GM18951 (cell line): ENCODE measurements around the gene YAE1.

ENCODE experiments used
- POLR2A ChIP-seq: IDR thresholded peaks from 4 replicates; pipeline ENCODE4 v1.6.1; 2011; ENCODE audit warnings: mild to moderate bottlenecking; ENCODE audit not compliant: insufficient read length, insufficient read depth; ENCODE audit errors: extremely low read depth
- in situ Hi-C: fragments of 300-500 bp; cut with MboI; formaldehyde crosslinking; loops from one replicate; pipeline ENCODE4 v1.12.0; 2022; ENCODE audit warnings: low sequenced_read_pairs, mixed read lengths, inconsistent platforms; ENCODE audit not compliant: unreplicated experiment

YAE1 gene

GRCh38 chr7:39603924-39604323 is 37.7 kb downstream of the YAE1 start:
- no peak for TF ChIP-seq POLR2A
- in situ Hi-C loops, result no loop called here

- in situ Hi-C loops, result no loop called here
- TF ChIP-seq POLR2A, result no peak
Observed at GRCh38 chr7:39605087-39605486, 38.9 kb downstream of the YAE1 start.

GRCh38 chr7:39606352-39606751 is 40.1 kb downstream of the YAE1 start:
- in situ Hi-C loops, result no loop called here
- TF ChIP-seq POLR2A, result no peak

GRCh38 chr7:39606941-39607340 is 40.7 kb downstream of the YAE1 start:
- in situ Hi-C loops, result no loop called here
- TF ChIP-seq POLR2A, result no peak

GRCh38 chr7:39607865-39608264 is 41.7 kb downstream of the YAE1 start:
- TF ChIP-seq POLR2A, result no peak
- in situ Hi-C loops, result no loop called here

GRCh38 chr7:39608278-39608677 is 42.1 kb downstream of the YAE1 start:
- no peak for TF ChIP-seq POLR2A

GRCh38 chr7:39609113-39609934 is 43.1 kb downstream of the YAE1 start:
- in situ Hi-C loops, result no loop called here
- TF ChIP-seq POLR2A, result no peak

More at GRCh38 chr7:39608278-39608677, 42.1 kb downstream of the YAE1 start:
- in situ Hi-C loops, result no loop called here

GRCh38 chr7:39609935-39610263 is 43.7 kb downstream of the YAE1 start:
- in situ Hi-C loops, result no loop called here
- no peak for TF ChIP-seq POLR2A

GRCh38 chr7:39613577-39613976 is 47.4 kb downstream of the YAE1 start:
- no peak for TF ChIP-seq POLR2A
- in situ Hi-C loops, result no loop called here

GRCh38 chr7:39614299-39614698 is 48.1 kb downstream of the YAE1 start:
- in situ Hi-C loops, result no loop called here
- TF ChIP-seq POLR2A, result no peak

GRCh38 chr7:39615350-39615975 is 49.3 kb downstream of the YAE1 start:
- TF ChIP-seq POLR2A, result no peak
- in situ Hi-C loops, result no loop called here

GRCh38 chr7:39616138-39616537 is 49.9 kb downstream of the YAE1 start:
- in situ Hi-C loops, result no loop called here
- TF ChIP-seq POLR2A, result no peak

GRCh38 chr7:39617005-39617404 is 50.8 kb downstream of the YAE1 start:
- TF ChIP-seq POLR2A, result no peak
- in situ Hi-C loops, result no loop called here

- in situ Hi-C loops, result no loop called here
- no peak for TF ChIP-seq POLR2A
Observed at GRCh38 chr7:39618868-39619267, 52.7 kb downstream of the YAE1 start.

GRCh38 chr7:39620486-39620885 is 54.3 kb downstream of the YAE1 start:
- TF ChIP-seq POLR2A, result no peak
- in situ Hi-C loops, result no loop called here

- in situ Hi-C loops, result no loop called here
- TF ChIP-seq POLR2A, result no peak
Observed at GRCh38 chr7:39621261-39621660, 55.1 kb downstream of the YAE1 start.
